Measurements from ENCODE around the gene VSIG10L. TPM values are rescaled to one million over a fixed set of nuclear protein-coding genes. Genes with fewer than 3 reads are reported as not detected.
A peak's percentile ranks its signal among the peaks of the same experiment; 100 is the strongest.

VSIG10L gene
- total RNA-seq, 1 experiment from 2014 or later = 4.6 TPM

- H3K27ac ChIP-seq (ENCODE audit: low read depth, low read length) = no peak overlapping the region
- H3K4me2 ChIP-seq (ENCODE audit: low read length) = no peak overlapping the region
- H4K20me1 ChIP-seq (ENCODE audit: insufficient read depth) = no peaks in the 10 kb centered on the region
- no peak overlapping the region for H3K4me3 ChIP-seq (replicated peaks in 1 of 2; ENCODE audit: low read depth in 1 of 2, low read length in 2 of 2)
- no peak for ATAC-seq
- no peaks in the 10 kb centered on the region for H3K27me3 ChIP-seq (ENCODE audit: insufficient read depth, low read length)
- BruUV-seq (replicated peaks) = no TSS peak
- ChIA-PET CTCF (no interaction called here), RAD21 (ENCODE audit: low non-redundant PET in 1 of 2, low total read pairs in 2 of 2, uncharacterized antibody in 2 of 2, unreplicated experiment in 2 of 2) (no interaction called here), POLR2A (no interaction called here)
- H3K79me2 ChIP-seq (ENCODE audit: insufficient read depth, low read length) = no peaks in the 10 kb centered on the region
- peaks cover 0 to 37% of the 10 kb centered on the region in 2 experiments; a peak in 3 of 4 replicates for H3K4me1 ChIP-seq (ENCODE audit: control insufficient read depth in 1 of 2, insufficient read depth in 2 of 2, low read length in 2 of 2)
- TF ChIP-seq YY1 (IDR thresholded peaks at IDR 0.05; ENCODE audit: extremely low read depth, insufficient replicate concordance, low read depth, low read length) (no peak), CTCF (IDR thresholded peaks at IDR 0.05 in 2 of 3, conservative IDR thresholded peaks at IDR 0.05 in 1 of 3; ENCODE audit: borderline replicate concordance in 1 of 3, insufficient read depth in 1 of 3, low read depth in 2 of 3, low read length in 2 of 3) (peak in 1 of 3 experiments; percentile 23; a peak in 1 of 6 replicates), EZH2phosphoT487 (IDR thresholded peaks at IDR 0.05; ENCODE audit: borderline replicate concordance) (no peak), TCF7L2 (IDR thresholded peaks at IDR 0.05; ENCODE audit: borderline replicate concordance, extremely low read depth, insufficient read depth, insufficient read length) (no peak)
- no peaks in the 10 kb centered on the region for H3K9me2 ChIP-seq (ENCODE audit: insufficient read depth)
- intact Hi-C loops (cut with micrococcal nuclease) = no loop called here
- no peak for DNase-seq (ENCODE audit: low read depth, low spot score)
- H3K36me3 ChIP-seq (ENCODE audit: control insufficient read depth in 1 of 2, insufficient read depth in 2 of 2, low read length in 2 of 2) = peaks cover 3 to 14% of the 10 kb centered on the region in 2 experiments; a peak in 3 of 4 replicates
- H2AFZ ChIP-seq (ENCODE audit: low read depth, low read length, poor library complexity, severe bottlenecking) = no peak overlapping the region
- H3K9ac ChIP-seq (ENCODE audit: low read length) = no peak overlapping the region
- no peaks in the 10 kb centered on the region for H3K9me3 ChIP-seq (ENCODE audit: control insufficient read depth in 1 of 2, insufficient read depth in 1 of 2, low read depth in 1 of 2, low read length in 2 of 2)
Observed at GRCh38 chr19:51346742-51347141, 4.8 kb upstream of the VSIG10L start.

DNA sequence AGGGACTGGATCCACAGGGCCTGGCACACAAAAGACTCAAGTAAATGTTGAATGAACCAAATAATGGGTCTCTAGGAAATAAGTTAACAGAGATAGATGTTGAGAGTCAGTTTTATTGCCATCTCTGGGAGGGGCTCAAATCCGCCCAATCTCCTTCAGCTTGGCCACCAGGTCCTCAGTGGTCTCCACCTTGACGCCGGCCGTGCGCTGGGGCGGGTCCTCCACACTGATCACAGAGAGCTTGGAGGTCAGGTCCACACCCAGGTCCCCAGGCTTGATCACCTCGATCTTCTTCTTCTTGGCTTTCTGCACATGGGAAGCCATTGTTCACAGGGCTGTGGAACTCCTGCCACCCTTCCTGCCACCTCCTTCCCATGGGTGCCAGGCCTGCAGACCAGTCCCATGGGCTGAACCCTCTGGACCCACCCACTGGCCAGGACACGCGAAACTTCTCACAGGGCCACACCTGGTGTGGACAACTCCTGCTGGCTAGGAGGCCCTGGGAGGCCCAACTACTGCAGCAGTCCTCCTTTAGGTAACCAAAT is 3.2 kb upstream of the VSIG10L start:
- Histone ChIP-seq H3K27ac (ENCODE audit: low read depth, low read length) (no peak overlapping the region), H3K4me2 (ENCODE audit: low read length) (no peak overlapping the region), H3K4me1 (ENCODE audit: control insufficient read depth in 1 of 2, insufficient read depth in 2 of 2, low read length in 2 of 2) (peaks cover 0 to 30% of the 10 kb centered on the region in 2 experiments; a peak in 3 of 4 replicates), H3K27me3 (ENCODE audit: insufficient read depth, low read length) (no peaks in the 10 kb centered on the region), H3K9me2 (ENCODE audit: insufficient read depth) (no peaks in the 10 kb centered on the region), H4K20me1 (ENCODE audit: insufficient read depth) (no peaks in the 10 kb centered on the region), H2AFZ (ENCODE audit: low read depth, low read length, poor library complexity, severe bottlenecking) (no peak overlapping the region), H3K79me2 (ENCODE audit: insufficient read depth, low read length) (no peaks in the 10 kb centered on the region), H3K9ac (ENCODE audit: low read length) (no peak overlapping the region), H3K36me3 (ENCODE audit: control insufficient read depth in 1 of 2, insufficient read depth in 2 of 2, low read length in 2 of 2) (peaks cover 3 to 8% of the 10 kb centered on the region in 2 experiments; a peak in 3 of 4 replicates), H3K9me3 (ENCODE audit: control insufficient read depth in 1 of 2, insufficient read depth in 1 of 2, low read depth in 1 of 2, low read length in 2 of 2) (no peaks in the 10 kb centered on the region), H3K4me3 (replicated peaks in 1 of 2; ENCODE audit: low read depth in 1 of 2, low read length in 2 of 2) (no peak overlapping the region)
- ATAC-seq = no peak
- DNase-seq (ENCODE audit: low read depth, low spot score) = no peak
- RAD21 ChIA-PET (ENCODE audit: low non-redundant PET in 1 of 2, low total read pairs in 2 of 2, uncharacterized antibody in 2 of 2, unreplicated experiment in 2 of 2) = no interaction called here
- intact Hi-C loops (cut with micrococcal nuclease) = no loop called here
- TF ChIP-seq SRF (IDR thresholded peaks at IDR 0.05; ENCODE audit: low read depth) = no peak
- TF ChIP-seq REST (IDR thresholded peaks at IDR 0.05; ENCODE audit: low read depth) = no peak
- TF ChIP-seq CEBPB (IDR thresholded peaks at IDR 0.05; ENCODE audit: low read depth) = no peak
- TF ChIP-seq JUND (IDR thresholded peaks at IDR 0.05) = no peak
- no peak for TF ChIP-seq EZH2 (IDR thresholded peaks at IDR 0.05)
- TF ChIP-seq SIN3A (IDR thresholded peaks at IDR 0.05; ENCODE audit: low read depth) = no peak
- no peak for TF ChIP-seq TCF7L2 (IDR thresholded peaks at IDR 0.05; ENCODE audit: borderline replicate concordance, extremely low read depth, insufficient read depth, insufficient read length)
- TF ChIP-seq, protein P1, sequence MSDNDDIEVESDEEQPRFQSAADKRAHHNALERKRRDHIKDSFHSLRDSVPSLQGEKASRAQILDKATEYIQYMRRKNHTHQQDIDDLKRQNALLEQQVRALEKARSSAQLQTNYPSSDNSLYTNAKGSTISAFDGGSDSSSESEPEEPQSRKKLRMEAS (IDR thresholded peaks at IDR 0.05) = no peak
- TF ChIP-seq RAD21 (IDR thresholded peaks at IDR 0.05; ENCODE audit: low read depth) = no peak
- no peak for TF ChIP-seq ZFX (IDR thresholded peaks at IDR 0.05)
- CTCF ChIA-PET = no interaction called here
- no TSS peak for BruUV-seq (replicated peaks)
- POLR2A ChIA-PET = no interaction called here

All from HCT116 (cell line).